ENCODE measurements around the gene NKX2-4.
"Not testable (repeated sequence)": the region's sequence is repeated elsewhere in the genome, so short reads cannot be mapped to it uniquely, and the experiment has no call there.

The NKX2-4 gene

DNA sequence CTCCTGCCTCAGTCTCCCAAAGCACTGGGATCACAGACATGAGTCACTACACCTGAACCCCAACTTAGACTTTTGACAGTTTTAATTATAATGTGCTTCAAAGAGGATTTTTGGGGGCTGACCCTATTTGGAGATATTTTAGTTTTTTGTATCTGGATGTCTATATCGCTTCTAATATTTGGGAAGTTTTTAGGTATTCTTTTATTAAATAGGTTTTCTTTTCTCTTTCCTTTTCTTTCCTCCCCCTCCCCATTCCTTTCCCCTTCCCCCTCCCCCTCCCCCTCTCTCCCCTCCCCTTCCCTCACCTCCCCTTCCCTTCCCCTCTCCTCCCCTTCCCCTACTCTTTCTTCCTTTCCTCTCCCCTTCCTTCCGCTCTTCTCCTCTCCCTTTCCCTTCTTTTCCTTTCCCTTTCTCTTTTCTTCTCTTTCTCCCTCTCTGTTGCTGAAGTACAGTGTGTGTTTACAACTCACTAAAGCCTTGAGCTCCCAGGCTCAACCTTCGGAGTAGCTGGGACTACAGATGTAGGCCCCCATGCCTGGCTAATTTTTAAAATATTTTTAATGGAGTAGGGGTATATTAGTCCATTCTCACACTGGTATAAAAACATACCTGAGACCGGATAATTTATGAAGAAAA is 24.4 kb upstream of the NKX2-4 start:
- H3K27me3 ChIP-seq (replicated peaks; ENCODE audit: control insufficient read depth, insufficient read depth, low read length, poor library complexity, severe bottlenecking) = no peaks in the 10 kb centered on the region
- no peak for DNase-seq
- H3K4me3 ChIP-seq (ENCODE audit: insufficient read depth, low read depth, low read length, poor library complexity, severe bottlenecking) = no peak overlapping the region
- H3K4me1 ChIP-seq (ENCODE audit: control insufficient read depth, insufficient read depth, low read length, poor library complexity, severe bottlenecking) = no peaks in the 10 kb centered on the region
- H3K9me3 ChIP-seq (ENCODE audit: control insufficient read depth, low read length) = peaks cover 7% of the 10 kb centered on the region
- H3K36me3 ChIP-seq (ENCODE audit: control insufficient read depth, insufficient read depth, low read length) = no peaks in the 10 kb centered on the region
- no peak overlapping the region for H3K27ac ChIP-seq (ENCODE audit: insufficient read depth, low read length, poor library complexity, severe bottlenecking)

DNA sequence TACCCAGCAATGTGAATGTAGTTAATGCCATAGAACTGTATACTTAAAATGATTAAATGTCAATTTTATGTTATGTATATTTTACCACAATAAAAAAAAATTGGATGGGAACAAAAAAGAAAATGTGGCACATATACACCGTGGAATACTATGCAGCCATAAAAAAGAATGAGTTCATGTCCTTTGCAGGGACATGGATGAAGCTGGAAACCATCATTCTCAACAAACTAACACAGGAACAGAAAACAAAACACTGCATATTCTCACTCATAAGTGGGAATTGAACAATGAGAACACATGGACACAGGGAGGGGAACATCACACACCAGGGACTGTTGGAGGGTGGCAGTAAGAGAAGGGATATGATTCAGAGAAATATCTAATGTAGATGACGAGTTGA is 21.8 kb upstream of the NKX2-4 start:
- DNase-seq = not testable (repeated sequence)

DNA sequence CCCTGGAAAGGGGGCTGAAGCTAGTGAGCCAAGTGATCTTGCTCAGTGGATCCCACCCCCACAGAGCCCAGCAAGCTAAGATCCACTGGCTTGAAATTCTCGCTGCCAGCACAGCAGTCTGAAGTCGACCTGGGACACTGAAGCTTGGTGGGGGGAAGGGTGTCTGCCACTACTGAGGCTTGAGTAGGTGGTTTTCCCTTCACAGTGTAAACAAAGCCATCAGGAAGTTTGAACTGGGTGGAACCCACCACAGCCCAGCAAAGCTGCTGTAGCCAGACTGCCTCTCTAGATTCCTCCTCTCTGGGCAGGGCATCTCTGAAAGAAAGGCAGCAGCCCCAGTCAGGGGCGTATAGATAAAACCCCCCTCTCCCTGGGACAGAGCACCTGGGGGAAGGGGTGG is 16.7 kb upstream of the NKX2-4 start:
- not testable (repeated sequence) for DNase-seq; H3K4me1 ChIP-seq (ENCODE audit: control insufficient read depth, insufficient read depth, low read length, poor library complexity, severe bottlenecking); H3K9me3 ChIP-seq (ENCODE audit: control insufficient read depth, low read length); H3K36me3 ChIP-seq (ENCODE audit: control insufficient read depth, insufficient read depth, low read length); H3K27me3 ChIP-seq (replicated peaks; ENCODE audit: control insufficient read depth, insufficient read depth, low read length, poor library complexity, severe bottlenecking); H3K27ac ChIP-seq (ENCODE audit: insufficient read depth, low read length, poor library complexity, severe bottlenecking); H3K4me3 ChIP-seq (ENCODE audit: insufficient read depth, low read depth, low read length, poor library complexity, severe bottlenecking)

More for the DNA sequence above, 21.8 kb upstream of the NKX2-4 start:
- H3K4me3 ChIP-seq (ENCODE audit: insufficient read depth, low read depth, low read length, poor library complexity, severe bottlenecking); H3K27me3 ChIP-seq (replicated peaks; ENCODE audit: control insufficient read depth, insufficient read depth, low read length, poor library complexity, severe bottlenecking); H3K4me1 ChIP-seq (ENCODE audit: control insufficient read depth, insufficient read depth, low read length, poor library complexity, severe bottlenecking); H3K36me3 ChIP-seq (ENCODE audit: control insufficient read depth, insufficient read depth, low read length); H3K27ac ChIP-seq (ENCODE audit: insufficient read depth, low read length, poor library complexity, severe bottlenecking); H3K9me3 ChIP-seq (ENCODE audit: control insufficient read depth, low read length): not testable (repeated sequence)

DNA sequence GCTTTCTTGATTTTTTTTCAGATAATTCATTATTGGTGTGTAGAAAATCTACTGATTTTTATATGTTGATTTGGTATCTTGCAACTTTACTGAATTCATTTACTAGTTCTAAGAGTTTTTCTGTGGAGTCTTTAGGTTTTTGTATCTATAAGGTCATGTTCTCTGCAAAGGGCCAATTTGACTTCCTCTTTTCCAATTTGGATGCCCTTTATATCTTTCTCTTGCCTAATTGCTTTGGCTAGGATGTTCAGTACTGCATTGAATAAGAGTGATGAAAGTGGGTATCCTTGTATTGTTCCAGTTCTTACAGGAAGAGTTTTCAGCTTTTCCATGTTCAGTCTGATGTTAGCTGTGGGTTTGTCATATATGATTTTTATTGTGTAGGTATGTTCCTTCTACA is 14.4 kb upstream of the NKX2-4 start:
- no peaks in the 10 kb centered on the region for H3K9me3 ChIP-seq (ENCODE audit: control insufficient read depth, low read length)
- H3K4me3 ChIP-seq (ENCODE audit: insufficient read depth, low read depth, low read length, poor library complexity, severe bottlenecking) = no peak overlapping the region
- H3K27ac ChIP-seq (ENCODE audit: insufficient read depth, low read length, poor library complexity, severe bottlenecking) = no peak overlapping the region
- H3K27me3 ChIP-seq (replicated peaks; ENCODE audit: control insufficient read depth, insufficient read depth, low read length, poor library complexity, severe bottlenecking) = no peaks in the 10 kb centered on the region
- H3K36me3 ChIP-seq (ENCODE audit: control insufficient read depth, insufficient read depth, low read length) = no peaks in the 10 kb centered on the region
- DNase-seq = no peak
- no peaks in the 10 kb centered on the region for H3K4me1 ChIP-seq (ENCODE audit: control insufficient read depth, insufficient read depth, low read length, poor library complexity, severe bottlenecking)

DNA sequence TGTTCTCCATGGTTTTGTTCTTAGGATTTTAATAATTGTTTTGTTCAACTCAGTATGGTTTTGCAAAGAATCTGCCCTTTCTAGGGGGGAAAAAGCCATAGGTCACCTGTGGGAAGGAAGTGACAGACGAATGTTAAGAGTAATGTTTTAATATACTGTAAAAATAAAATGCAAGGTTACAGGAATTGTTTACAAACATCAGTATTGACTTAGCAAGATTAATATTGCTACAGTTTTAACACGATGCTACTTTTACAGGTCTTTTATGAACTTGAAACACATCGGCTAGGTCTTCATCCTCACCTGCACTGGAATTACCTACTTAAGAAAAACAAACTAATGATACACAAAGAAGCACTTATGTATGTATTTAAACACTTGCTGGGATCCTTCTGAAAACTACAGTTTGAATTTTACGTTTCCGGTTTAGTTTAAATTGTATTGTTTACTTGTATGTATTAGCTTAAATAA is 1.7 kb upstream of the NKX2-4 start:
- DNase-seq = no peak
- no peaks in the 10 kb centered on the region for H3K9me3 ChIP-seq (ENCODE audit: control insufficient read depth, low read length)
- H3K27me3 ChIP-seq (replicated peaks; ENCODE audit: control insufficient read depth, insufficient read depth, low read length, poor library complexity, severe bottlenecking) = peaks cover 60% of the 10 kb centered on the region

DNA sequence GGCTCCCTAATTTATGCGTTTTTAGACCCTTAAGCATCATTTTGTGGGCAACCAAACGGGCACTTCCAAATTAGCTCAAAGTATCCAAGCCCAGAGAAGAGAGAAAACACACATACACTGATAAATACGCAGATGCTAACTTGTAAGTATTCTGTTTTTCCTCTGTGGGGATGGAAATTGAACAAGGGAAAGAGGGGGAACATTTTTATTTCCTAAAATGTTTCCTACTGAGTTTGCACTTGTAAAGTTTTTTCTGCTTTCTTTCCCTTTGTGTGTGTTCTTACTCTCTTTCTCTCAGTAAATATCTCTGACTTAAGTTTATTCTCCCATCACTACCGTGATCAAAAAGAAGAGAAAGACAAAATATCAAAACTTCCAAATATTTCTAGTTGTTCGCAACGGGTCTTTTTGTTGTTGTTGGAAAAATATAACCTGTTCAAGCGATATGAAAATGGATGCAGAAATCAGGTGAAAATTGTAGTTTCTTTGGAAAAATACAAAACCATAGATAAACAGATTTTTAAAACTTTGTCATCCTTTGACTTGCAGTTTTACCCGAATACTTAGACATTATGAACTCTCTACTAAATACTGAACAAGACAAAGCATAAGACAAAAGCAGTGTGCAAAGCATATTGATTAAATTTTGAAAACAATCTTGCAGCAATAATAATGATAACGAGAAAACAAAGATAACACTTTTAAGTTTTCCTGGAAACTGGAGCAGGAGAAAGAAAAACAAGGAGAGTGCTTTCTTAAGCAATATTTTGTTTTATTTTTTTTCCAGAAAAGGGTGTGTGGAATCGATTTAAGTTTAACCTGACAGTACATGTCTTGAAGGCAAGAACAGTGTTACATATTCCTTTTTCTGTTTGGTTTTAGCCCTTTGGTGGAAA is 1.0 kb upstream of the NKX2-4 start:
- no peaks in the 10 kb centered on the region for H3K9me3 ChIP-seq (ENCODE audit: control insufficient read depth, low read length)
- H3K4me3 ChIP-seq (ENCODE audit: insufficient read depth, low read depth, low read length, poor library complexity, severe bottlenecking) = no peak overlapping the region
- H3K27ac ChIP-seq (ENCODE audit: insufficient read depth, low read length, poor library complexity, severe bottlenecking) = no peak overlapping the region
- DNase-seq = no peak
- peaks cover 17% of the 10 kb centered on the region for H3K4me1 ChIP-seq (ENCODE audit: control insufficient read depth, insufficient read depth, low read length, poor library complexity, severe bottlenecking)
- peaks cover 66% of the 10 kb centered on the region for H3K27me3 ChIP-seq (replicated peaks; ENCODE audit: control insufficient read depth, insufficient read depth, low read length, poor library complexity, severe bottlenecking)
- H3K36me3 ChIP-seq (ENCODE audit: control insufficient read depth, insufficient read depth, low read length) = no peaks in the 10 kb centered on the region

More for the DNA sequence above, 1.7 kb upstream of the NKX2-4 start:
- H3K4me1 ChIP-seq (ENCODE audit: control insufficient read depth, insufficient read depth, low read length, poor library complexity, severe bottlenecking) = peaks cover 17% of the 10 kb centered on the region
- no peak overlapping the region for H3K4me3 ChIP-seq (ENCODE audit: insufficient read depth, low read depth, low read length, poor library complexity, severe bottlenecking)
- H3K36me3 ChIP-seq (ENCODE audit: control insufficient read depth, insufficient read depth, low read length) = no peaks in the 10 kb centered on the region
- H3K27ac ChIP-seq (ENCODE audit: insufficient read depth, low read length, poor library complexity, severe bottlenecking) = no peak overlapping the region

DNA sequence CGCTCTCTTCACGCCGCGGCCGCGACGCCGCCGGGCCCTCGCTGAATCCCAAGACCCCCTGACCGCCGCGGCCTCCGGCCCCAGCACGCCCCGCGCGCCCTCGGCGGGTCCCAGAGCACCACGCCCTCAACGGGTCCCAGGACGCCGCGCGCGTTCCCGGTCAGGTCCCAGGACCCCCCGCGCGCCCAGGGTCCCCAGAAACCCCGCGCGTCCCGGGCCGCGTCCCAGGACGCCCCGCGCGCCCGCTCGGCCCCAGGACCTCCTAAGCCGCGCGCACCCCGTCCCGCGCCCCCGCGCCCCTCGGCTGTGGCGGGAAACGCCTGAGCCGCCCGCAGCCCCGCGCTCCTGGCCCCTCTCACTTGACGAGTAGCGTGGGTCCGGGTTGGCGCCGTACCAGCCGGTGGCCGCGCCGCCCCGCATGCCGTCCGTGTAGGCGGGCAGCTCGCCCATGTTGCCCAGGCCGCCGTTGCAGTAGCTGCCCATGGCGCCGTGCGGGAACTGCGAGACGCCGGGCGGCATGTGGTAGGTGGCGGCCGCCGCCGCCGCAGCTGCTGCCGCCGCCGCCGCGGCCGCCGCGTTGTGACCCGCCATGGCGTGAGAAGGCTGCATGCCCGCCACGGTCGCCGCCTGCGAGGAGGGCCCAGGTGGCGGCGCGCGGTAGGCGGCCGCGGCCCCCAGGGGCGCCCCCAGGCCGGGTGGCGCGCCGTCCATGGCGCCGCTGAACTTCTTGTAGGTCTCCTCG is 556 bp downstream of the NKX2-4 start:
- H3K9me3 ChIP-seq (ENCODE audit: control insufficient read depth, low read length) = no peaks in the 10 kb centered on the region
- no peak overlapping the region for H3K4me3 ChIP-seq (ENCODE audit: insufficient read depth, low read depth, low read length, poor library complexity, severe bottlenecking)
- H3K36me3 ChIP-seq (ENCODE audit: control insufficient read depth, insufficient read depth, low read length) = no peaks in the 10 kb centered on the region
- DNase-seq = no peak
- no peak overlapping the region for H3K27ac ChIP-seq (ENCODE audit: insufficient read depth, low read length, poor library complexity, severe bottlenecking)
- peaks cover 17% of the 10 kb centered on the region for H3K4me1 ChIP-seq (ENCODE audit: control insufficient read depth, insufficient read depth, low read length, poor library complexity, severe bottlenecking)
- H3K27me3 ChIP-seq (replicated peaks; ENCODE audit: control insufficient read depth, insufficient read depth, low read length, poor library complexity, severe bottlenecking) = peaks cover 73% of the 10 kb centered on the region

DNA sequence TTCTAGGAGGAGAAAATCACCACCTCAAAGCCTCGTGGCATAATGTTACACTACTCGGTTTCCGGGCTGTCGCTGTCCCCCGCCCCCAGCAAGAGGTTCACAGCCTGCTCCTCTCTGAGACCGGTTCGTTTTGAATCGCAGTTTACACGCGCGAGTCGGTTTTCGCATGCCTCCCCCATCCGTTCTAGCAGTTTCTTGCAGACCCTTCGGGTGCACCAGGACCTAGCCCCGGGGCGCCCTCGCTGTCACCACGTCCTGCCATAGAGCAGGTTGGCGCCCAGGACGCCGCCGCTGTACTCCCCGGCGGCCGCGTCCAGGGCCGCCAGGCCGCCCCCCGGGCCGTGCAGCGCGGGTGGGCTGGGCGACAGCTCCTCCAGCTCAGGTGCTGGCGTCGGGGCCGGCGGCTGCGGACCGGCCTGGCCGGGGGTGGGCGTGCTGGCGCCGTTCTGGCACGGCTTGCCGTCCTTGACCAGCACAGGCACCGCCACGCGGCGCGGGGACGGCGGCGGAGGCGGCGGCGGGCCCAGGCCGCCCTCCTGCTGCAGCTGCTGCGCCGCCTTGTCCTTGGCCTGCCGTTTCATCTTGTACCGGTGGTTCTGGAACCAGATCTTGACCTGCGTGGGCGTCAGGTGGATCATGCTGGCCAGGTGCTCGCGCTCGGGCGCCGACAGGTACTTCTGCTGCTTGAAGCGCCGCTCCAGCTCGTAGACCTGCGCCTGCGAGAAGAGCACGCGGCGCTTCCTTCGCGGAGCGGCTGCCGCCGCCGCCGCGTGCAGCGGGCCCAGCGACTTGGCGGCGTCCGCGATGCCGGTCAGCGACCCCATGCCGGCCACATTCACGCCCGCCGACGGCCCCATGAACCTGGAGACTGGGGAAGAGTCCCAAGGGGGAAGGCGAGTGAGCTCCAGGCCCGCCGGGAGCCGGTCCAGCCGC is 1.4 kb downstream of the NKX2-4 start:
- Histone ChIP-seq H3K9me3 (ENCODE audit: control insufficient read depth, low read length) (no peaks in the 10 kb centered on the region), H3K4me1 (ENCODE audit: control insufficient read depth, insufficient read depth, low read length, poor library complexity, severe bottlenecking) (peaks cover 17% of the 10 kb centered on the region), H3K27ac (ENCODE audit: insufficient read depth, low read length, poor library complexity, severe bottlenecking) (no peak overlapping the region), H3K4me3 (ENCODE audit: insufficient read depth, low read depth, low read length, poor library complexity, severe bottlenecking) (no peak overlapping the region), H3K36me3 (ENCODE audit: control insufficient read depth, insufficient read depth, low read length) (no peaks in the 10 kb centered on the region), H3K27me3 (replicated peaks; ENCODE audit: control insufficient read depth, insufficient read depth, low read length, poor library complexity, severe bottlenecking) (peaks cover 78% of the 10 kb centered on the region)
- DNase-seq = peak in 2 of 3 donors; percentile 21 to 38

DNA sequence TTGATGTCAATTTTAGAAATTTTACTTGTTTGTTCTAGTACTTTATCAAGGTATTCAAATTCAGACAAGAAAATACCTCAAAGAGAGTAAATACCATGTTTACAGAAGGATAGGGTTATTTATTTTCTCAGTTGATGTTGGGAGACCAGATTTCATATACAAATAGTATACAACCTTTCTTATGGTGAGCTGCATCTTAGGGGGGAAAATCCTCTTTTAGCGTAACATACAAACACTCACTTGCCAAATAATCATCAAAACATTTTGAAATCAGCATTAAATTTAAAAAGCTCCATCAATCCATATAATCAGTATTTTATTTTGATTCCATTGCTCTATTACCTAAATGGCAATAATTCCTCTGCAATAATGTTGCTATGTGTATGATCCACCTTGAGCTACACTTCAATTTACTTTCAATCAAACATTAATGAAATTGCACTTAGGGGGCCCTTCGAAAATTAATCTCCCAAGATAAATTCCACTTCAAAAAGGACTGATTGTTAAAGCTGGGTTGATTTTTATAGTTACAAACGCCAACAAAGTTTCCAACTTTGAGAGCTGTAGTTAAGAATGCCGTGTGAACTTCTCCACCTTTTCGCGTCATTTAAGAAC is 2.2 kb downstream of the NKX2-4 start:
- Histone ChIP-seq H3K36me3 (ENCODE audit: control insufficient read depth, insufficient read depth, low read length) (no peaks in the 10 kb centered on the region), H3K4me3 (ENCODE audit: insufficient read depth, low read depth, low read length, poor library complexity, severe bottlenecking) (no peak overlapping the region), H3K27ac (ENCODE audit: insufficient read depth, low read length, poor library complexity, severe bottlenecking) (no peak overlapping the region), H3K27me3 (replicated peaks; ENCODE audit: control insufficient read depth, insufficient read depth, low read length, poor library complexity, severe bottlenecking) (peaks cover 73% of the 10 kb centered on the region), H3K9me3 (ENCODE audit: control insufficient read depth, low read length) (no peaks in the 10 kb centered on the region), H3K4me1 (ENCODE audit: control insufficient read depth, insufficient read depth, low read length, poor library complexity, severe bottlenecking) (peaks cover 17% of the 10 kb centered on the region)
- no peak for DNase-seq
